HL-60 (cell line): Measurements from ENCODE around the gene RAP1GAP.
A peak's percentile ranks its signal among the peaks of the same experiment; 100 is the strongest.

Experiments used
- DNase-seq, 2 experiments: peaks; one replicate each; pipeline ENCODE4 v3.0.0-alpha.2; 2010 to 2020; ENCODE audit warnings: low read depth in 1 of 2, low spot score in 1 of 2
- H3K27ac ChIP-seq: fragments of 250-450 bp; sonication (Bioruptor Pico); replicated peaks from 2 replicates; pipeline ENCODE4 v1.5.1; 2020; ENCODE audit warnings: mild to moderate bottlenecking, moderate library complexity
- H3K27me3 ChIP-seq: fragments of 250-450 bp; sonication (Bioruptor Pico); 2 replicates; pipeline ENCODE4 v1.5.1; 2021; ENCODE audit warnings: mild to moderate bottlenecking, moderate library complexity; ENCODE audit not compliant: insufficient read depth, poor library complexity, severe bottlenecking
- H3K4me3 ChIP-seq: replicated peaks from 2 replicates; pipeline ENCODE4 v1.5.1; 2011; ENCODE audit warnings: mild to moderate bottlenecking, control low read depth, low read length; ENCODE audit not compliant: insufficient read depth
- CTCF ChIP-seq: IDR thresholded peaks from one replicate; pipeline ENCODE4 v1.5.1; 2011; ENCODE audit warnings: low read length, control low read depth, inconsistent platforms; ENCODE audit not compliant: insufficient read depth
- GABPA ChIP-seq: IDR thresholded peaks from 2 replicates; pipeline ENCODE4 v1.6.1; 2012; ENCODE audit warnings: low read depth
- POLR2AphosphoS5 ChIP-seq: IDR thresholded peaks from 2 replicates; pipeline ENCODE4 v1.6.1; 2012; ENCODE audit warnings: low read depth
- REST ChIP-seq: IDR thresholded peaks from 2 replicates; pipeline ENCODE4 v1.6.1; 2012; ENCODE audit warnings: low read depth; ENCODE audit not compliant: insufficient replicate concordance
- SPI1 ChIP-seq: IDR thresholded peaks from 2 replicates; pipeline ENCODE4 v1.6.1; 2012; ENCODE audit warnings: low read depth, mild to moderate bottlenecking, borderline replicate concordance

RAP1GAP gene

GRCh38 chr1:21648791-21649190 is 20.4 kb downstream of the RAP1GAP start:
- TF ChIP-seq CTCF = no peak
- TF ChIP-seq REST = no peak
- TF ChIP-seq SPI1 = no peak
- no peak for TF ChIP-seq POLR2AphosphoS5
- no peak for TF ChIP-seq GABPA
- Histone ChIP-seq H3K27me3 (peaks cover 27% of the 10 kb centered on the region), H3K27ac (no peak overlapping the region), H3K4me3 (no peak overlapping the region)
- DNase-seq = no peak

- H3K27ac ChIP-seq = no peak overlapping the region
- H3K4me3 ChIP-seq = no peak overlapping the region
- no peak for TF ChIP-seq CTCF
- H3K27me3 ChIP-seq = peaks cover 23% of the 10 kb centered on the region
- DNase-seq = no peak
These were observed 20.8 kb downstream of the RAP1GAP start for GRCh38 chr1:21648352-21648730.

- peak in 1 of 2 experiments; percentile 41 for DNase-seq
- Histone ChIP-seq H3K27ac (no peak overlapping the region), H3K4me3 (no peak overlapping the region), H3K27me3 (peaks cover 17% of the 10 kb centered on the region)
- TF ChIP-seq GABPA (no peak), REST (peak; percentile 99), POLR2AphosphoS5 (no peak), SPI1 (no peak), CTCF (no peak)
These were observed 21.5 kb downstream of the RAP1GAP start for GRCh38 chr1:21647431-21648351.

- peaks cover under 1% of the 10 kb centered on the region for H3K27me3 ChIP-seq
- DNase-seq = no peak
- TF ChIP-seq POLR2AphosphoS5 = no peak
- TF ChIP-seq SPI1 = no peak
- TF ChIP-seq CTCF = no peak
- TF ChIP-seq REST = no peak
- TF ChIP-seq GABPA = no peak
These were observed 23.6 kb downstream of the RAP1GAP start for GRCh38 chr1:21645550-21645949.

More at GRCh38 chr1:21645550-21645949, 23.6 kb downstream of the RAP1GAP start:
- Histone ChIP-seq H3K4me3 (no peak overlapping the region), H3K27ac (no peak overlapping the region)
